AG04449 (cell line): ENCODE results near the gene RALGPS1.

Source experiments
- CTCF ChIA-PET: fragments of 350-600 bp; formaldehyde crosslinking; extraction: SDS; loops from one replicate; lab custom pipeline; 2021; ENCODE audit warnings: antibody characterized with exemption; lab: Yijun Ruan, JAX
- POLR2A ChIA-PET: fragments of 400-600, 350-600 bp; formaldehyde crosslinking; extraction: SDS; loops from one replicate; lab custom pipeline; 2020; ENCODE audit warnings: antibody characterized with exemption, inconsistent platforms; lab: Yijun Ruan, JAX
- DNase-seq: peaks from one replicate; pipeline ENCODE4 v3.0.0-alpha.2; 2010; ENCODE audit warnings: low read depth, low spot score
- H3K4me3 ChIP-seq: 2 replicates; pipeline ENCODE4 v1.5.1; 2011; ENCODE audit warnings: low read depth, mild to moderate bottlenecking, control low read depth, low read length
- TF ChIP-seq, protein P1 (sequence below): IDR thresholded peaks from one replicate; pipeline ENCODE4 v1.5.1; 2011; ENCODE audit warnings: mild to moderate bottlenecking, moderate library complexity, low read length, control low read depth, inconsistent platforms; ENCODE audit not compliant: insufficient read depth; ENCODE audit errors: missing control alignments

RALGPS1 gene

DNA sequence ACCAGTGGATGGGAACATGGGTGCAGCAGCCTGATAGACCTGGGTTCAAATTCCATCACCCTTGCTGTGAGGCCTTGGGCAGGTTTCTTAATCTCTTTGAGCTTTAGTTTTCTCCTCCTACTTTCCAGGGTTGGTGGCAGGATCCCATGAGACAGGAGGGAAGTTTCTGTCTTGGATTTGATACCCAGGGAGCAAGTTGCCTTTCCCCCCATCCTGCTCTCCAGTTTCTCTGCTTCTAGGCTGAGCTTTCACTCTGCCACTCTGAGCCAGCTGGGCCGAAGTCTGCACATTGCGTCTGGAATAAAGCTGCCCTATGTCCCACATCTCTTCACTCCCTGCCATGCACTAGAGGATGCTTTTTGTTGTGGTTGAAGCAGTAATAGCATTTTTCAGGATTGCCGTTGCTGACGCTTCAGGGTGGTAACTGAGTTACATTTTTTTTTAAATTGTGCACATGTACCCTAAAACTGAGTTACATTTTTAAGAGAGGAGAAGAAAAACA is 248.3 kb downstream of the RALGPS1 start:
- POLR2A ChIA-PET: interaction anchor here (0.7 to 1.4 kb wide), 3 partner anchors 8 to 41 kb away, joined by 3 to 4 read pairs (median 4); no protein-coding TSS in a partner anchor
- DNase-seq: no peak
- no peak overlapping the region for H3K4me3 ChIP-seq
- CTCF ChIA-PET: interaction anchor here (1.5 to 2.8 kb wide), 5 partner anchors 9 to 196 kb away, joined by 3 to 9 read pairs (median 4); no protein-coding TSS in a partner anchor
- TF ChIP-seq, protein P1, sequence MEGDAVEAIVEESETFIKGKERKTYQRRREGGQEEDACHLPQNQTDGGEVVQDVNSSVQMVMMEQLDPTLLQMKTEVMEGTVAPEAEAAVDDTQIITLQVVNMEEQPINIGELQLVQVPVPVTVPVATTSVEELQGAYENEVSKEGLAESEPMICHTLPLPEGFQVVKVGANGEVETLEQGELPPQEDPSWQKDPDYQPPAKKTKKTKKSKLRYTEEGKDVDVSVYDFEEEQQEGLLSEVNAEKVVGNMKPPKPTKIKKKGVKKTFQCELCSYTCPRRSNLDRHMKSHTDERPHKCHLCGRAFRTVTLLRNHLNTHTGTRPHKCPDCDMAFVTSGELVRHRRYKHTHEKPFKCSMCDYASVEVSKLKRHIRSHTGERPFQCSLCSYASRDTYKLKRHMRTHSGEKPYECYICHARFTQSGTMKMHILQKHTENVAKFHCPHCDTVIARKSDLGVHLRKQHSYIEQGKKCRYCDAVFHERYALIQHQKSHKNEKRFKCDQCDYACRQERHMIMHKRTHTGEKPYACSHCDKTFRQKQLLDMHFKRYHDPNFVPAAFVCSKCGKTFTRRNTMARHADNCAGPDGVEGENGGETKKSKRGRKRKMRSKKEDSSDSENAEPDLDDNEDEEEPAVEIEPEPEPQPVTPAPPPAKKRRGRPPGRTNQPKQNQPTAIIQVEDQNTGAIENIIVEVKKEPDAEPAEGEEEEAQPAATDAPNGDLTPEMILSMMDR: no peak

DNA sequence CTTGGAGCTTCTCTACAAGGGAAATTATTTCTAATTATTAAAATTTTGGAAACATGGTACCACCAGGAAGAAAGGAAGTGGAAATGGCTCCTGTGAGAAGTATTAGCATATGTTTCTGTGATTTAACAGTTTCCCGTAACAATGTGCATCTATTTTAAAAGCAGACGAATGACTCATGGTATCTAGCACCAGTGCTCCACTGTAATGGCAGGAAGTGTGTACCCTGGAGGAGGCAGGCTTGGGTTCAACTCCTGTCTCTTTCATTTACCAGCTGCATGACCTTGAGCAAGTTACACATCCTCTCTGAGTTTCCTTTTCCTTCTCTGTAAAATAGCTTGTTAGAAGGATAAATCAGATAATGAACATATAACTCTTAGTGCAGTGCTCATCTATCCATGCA is 248.8 kb downstream of the RALGPS1 start:
- POLR2A ChIA-PET: interaction anchor here (0.7 to 1.4 kb wide), 3 partner anchors 9 to 42 kb away, joined by 3 to 4 read pairs (median 4); no protein-coding TSS in a partner anchor

DNA sequence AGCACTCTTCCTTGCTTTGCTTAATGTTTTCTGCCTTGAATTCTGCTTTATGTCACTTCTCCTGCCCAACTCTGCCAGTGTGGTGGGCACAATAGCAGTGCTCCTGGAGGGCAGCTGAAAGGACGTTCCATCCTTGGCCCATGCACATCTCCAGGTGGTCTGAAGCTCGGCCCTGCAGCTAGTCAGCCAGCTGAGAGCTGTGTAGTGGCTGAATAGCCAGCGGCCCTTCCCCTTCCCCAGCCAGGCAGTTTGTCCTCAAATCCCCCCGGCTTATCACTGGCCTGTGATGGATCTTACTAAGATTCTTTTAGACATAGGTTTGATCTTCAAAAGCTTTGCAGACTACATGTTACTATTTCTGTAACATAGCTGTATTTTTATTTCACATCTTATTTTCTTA is 250.5 kb downstream of the RALGPS1 start:
- H3K4me3 ChIP-seq: no peak overlapping the region
- no peak for DNase-seq
- TF ChIP-seq, protein P1: no peak
- CTCF ChIA-PET: interaction anchor here (1.3 to 1.7 kb wide), 4 partner anchors 10 to 43 kb away, joined by 3 to 8 read pairs (median 6); partner anchors contain the start of gene ANGPTL2
- POLR2A ChIA-PET: no interaction called here

More for the DNA sequence above, 248.8 kb downstream of the RALGPS1 start:
- CTCF ChIA-PET: interaction anchor here (1.5 to 2.8 kb wide), 4 partner anchors 14 to 197 kb away, joined by 4 to 9 read pairs (median 6); no protein-coding TSS in a partner anchor
- H3K4me3 ChIP-seq: no peak overlapping the region
- no peak for DNase-seq
- TF ChIP-seq, protein P1: no peak

DNA sequence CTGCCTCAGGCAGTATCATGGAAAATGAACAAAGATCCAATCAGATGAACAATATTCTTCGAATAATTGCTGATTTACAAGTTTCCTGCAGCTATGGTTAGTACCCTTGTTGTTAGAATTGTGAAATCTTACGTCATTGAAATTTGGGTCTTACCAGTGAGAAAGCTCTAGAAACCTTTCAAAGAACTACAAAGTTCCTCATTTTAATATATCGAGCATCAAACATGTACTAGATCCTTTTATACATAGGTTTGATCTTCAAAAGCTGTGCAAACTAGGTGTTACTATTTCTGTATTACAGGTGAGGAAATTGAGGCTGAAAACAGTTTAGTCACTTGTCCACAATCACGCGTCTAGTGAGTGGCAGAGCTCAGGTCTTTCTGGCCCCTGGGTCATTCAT is 251.5 kb downstream of the RALGPS1 start:
- TF ChIP-seq, protein P1: no peak
- H3K4me3 ChIP-seq: no peak overlapping the region
- DNase-seq: no peak
- ChIA-PET CTCF (interaction anchor here (1.3 to 1.7 kb wide), 4 partner anchors 9 to 44 kb away, joined by 3 to 8 read pairs (median 6); partner anchors contain the start of gene ANGPTL2), POLR2A (no interaction called here)

DNA sequence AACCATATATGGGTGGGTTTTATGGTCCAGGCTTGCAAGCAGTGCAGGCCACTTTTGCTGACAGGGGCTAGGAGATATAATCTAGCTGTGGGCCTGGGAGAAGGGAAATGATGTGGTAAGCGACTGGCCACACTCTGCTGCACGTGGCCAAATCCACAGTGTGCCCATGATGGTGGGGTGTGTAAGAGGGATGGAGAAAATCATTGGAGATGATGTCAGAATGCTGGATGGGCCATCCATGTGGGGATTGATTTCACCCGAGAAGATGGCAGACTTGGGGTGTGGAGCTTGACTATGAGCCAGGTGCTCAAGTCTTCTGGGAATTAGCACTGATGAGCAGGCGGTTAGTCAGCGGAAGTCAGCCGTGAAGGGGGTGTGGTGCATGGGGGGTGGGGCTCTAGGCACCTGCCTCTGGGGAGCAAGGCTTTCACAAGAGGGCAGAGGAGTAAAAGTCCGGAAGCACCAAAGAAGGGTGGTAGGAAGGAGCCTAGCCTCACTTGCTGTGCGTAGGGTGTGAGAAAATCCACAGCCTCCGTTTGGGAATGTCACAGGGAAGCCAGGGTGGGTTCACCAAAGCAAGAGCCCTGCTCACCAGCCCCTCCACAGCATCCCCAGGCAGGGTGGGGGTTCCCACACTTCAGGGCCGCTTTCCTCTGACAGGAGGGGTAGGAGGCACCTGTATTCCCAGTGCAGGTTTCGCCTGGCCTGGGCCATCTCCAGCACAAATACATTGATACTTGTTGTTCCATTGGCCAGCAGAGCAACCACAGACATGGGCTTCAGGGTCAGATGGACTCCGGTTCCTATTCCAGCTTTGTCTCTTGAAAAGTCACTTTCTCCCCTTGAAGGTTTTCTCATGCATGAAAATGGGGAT is 252.3 kb downstream of the RALGPS1 start:
- TF ChIP-seq, protein P1: no peak
- DNase-seq: no peak
- no peak overlapping the region for H3K4me3 ChIP-seq
- ChIA-PET POLR2A (no interaction called here), CTCF (interaction anchor here (1.7 kb wide), 1 partner anchor 9 kb away, joined by 8 read pairs; no protein-coding TSS in a partner anchor)
